ENCODE measurements around the gene PSMD2.
A peak's percentile ranks its signal among the peaks of the same experiment; 100 is the strongest.

PSMD2 gene

GRCh38 chr3:184317201-184317600 lies 18.2 kb downstream of the PSMD2 start:
- no peak for DNase-seq (ENCODE audit: low read depth)

- peak; percentile 98 for DNase-seq (ENCODE audit: low read depth)
Measured at GRCh38 chr3:184320104-184320445, 21.0 kb downstream of the PSMD2 start.

GRCh38 chr3:184321666-184322065 lies 22.6 kb downstream of the PSMD2 start:
- DNase-seq (ENCODE audit: low read depth): no peak

- peak; percentile 70 for DNase-seq (ENCODE audit: low read depth)
Measured at GRCh38 chr3:184322731-184323487, 23.9 kb downstream of the PSMD2 start.

- DNase-seq (ENCODE audit: low read depth): no peak
Measured at GRCh38 chr3:184323696-184324095, 24.7 kb downstream of the PSMD2 start.

GRCh38 chr3:184325269-184325668 lies 26.2 kb downstream of the PSMD2 start:
- DNase-seq (ENCODE audit: low read depth): no peak

GRCh38 chr3:184325715-184326369 lies 26.8 kb downstream of the PSMD2 start:
- no peak for DNase-seq (ENCODE audit: low read depth)

- DNase-seq (ENCODE audit: low read depth): no peak
Measured at GRCh38 chr3:184327171-184327570, 28.1 kb downstream of the PSMD2 start.

GRCh38 chr3:184328516-184328915 lies 29.5 kb downstream of the PSMD2 start:
- no peak for DNase-seq (ENCODE audit: low read depth)

GRCh38 chr3:184332370-184333090 lies 33.5 kb downstream of the PSMD2 start:
- DNase-seq (ENCODE audit: low read depth): no peak

- no peak for DNase-seq (ENCODE audit: low read depth)
Measured at GRCh38 chr3:184333190-184333589, 34.1 kb downstream of the PSMD2 start.

GRCh38 chr3:184333700-184334099 lies 34.7 kb downstream of the PSMD2 start:
- DNase-seq (ENCODE audit: low read depth): no peak

GRCh38 chr3:184334470-184335158 lies 35.6 kb downstream of the PSMD2 start:
- DNase-seq (ENCODE audit: low read depth): no peak

- DNase-seq (ENCODE audit: low read depth): no peak
Measured at GRCh38 chr3:184335291-184335660, 36.2 kb downstream of the PSMD2 start.

GRCh38 chr3:184335661-184336546 lies 36.9 kb downstream of the PSMD2 start:
- DNase-seq (ENCODE audit: low read depth): no peak

- no peak for DNase-seq (ENCODE audit: low read depth)
Measured at GRCh38 chr3:184336547-184337398, 37.7 kb downstream of the PSMD2 start.

- no peak for DNase-seq (ENCODE audit: low read depth)
Measured at GRCh38 chr3:184337399-184337714, 38.3 kb downstream of the PSMD2 start, which contains the start of gene FAM131A. Gene FAM131A, plus strand, starts transcription at chr3:184337600. Its CDS starts 31 bp downstream, at chr3:184337631.

- DNase-seq (ENCODE audit: low read depth): no peak
Measured at GRCh38 chr3:184337981-184338380, 38.9 kb downstream of the PSMD2 start.

GRCh38 chr3:184338511-184338945 lies 39.5 kb downstream of the PSMD2 start:
- DNase-seq (ENCODE audit: low read depth): no peak

- DNase-seq (ENCODE audit: low read depth): no peak
Measured at GRCh38 chr3:184339001-184339400, 40.0 kb downstream of the PSMD2 start.
